HK-2 (cell line): ENCODE data around the gene OR2A42.
"Not testable (repeated sequence)": the region's sequence is repeated elsewhere in the genome, so short reads cannot be mapped to it uniquely, and the experiment has no call there.

ENCODE experiments used
- DNase-seq: peaks from one replicate; pipeline ENCODE4 v3.0.0-alpha.2; 2018; ENCODE audit not compliant: unreplicated experiment

The OR2A42 gene, protein sequence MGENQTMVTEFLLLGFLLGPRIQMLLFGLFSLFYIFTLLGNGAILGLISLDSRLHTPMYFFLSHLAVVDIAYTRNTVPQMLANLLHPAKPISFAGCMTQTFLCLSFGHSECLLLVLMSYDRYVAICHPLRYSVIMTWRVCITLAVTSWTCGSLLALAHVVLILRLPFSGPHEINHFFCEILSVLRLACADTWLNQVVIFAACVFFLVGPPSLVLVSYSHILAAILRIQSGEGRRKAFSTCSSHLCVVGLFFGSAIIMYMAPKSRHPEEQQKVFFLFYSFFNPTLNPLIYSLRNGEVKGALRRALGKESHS

DNA sequence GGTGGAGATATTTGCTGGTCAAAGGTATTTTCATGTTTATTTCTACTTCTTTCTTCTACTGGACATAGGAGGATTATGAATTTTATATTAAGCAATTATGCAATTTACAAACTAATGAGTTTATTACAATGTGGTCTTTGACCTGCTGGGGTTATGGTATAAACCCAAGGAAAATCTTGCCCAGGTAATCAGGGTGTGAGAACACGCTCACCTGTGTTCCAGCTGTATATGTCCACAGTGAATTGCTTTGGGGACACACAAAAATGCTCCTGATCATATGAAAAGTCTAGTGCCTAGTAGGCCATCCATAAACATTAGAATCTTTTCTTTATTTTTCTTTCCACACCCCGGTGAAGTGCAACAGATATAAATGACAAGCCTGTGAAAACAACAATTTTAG, at the start of gene OR2A42:
TSS of gene OR2A42 (minus strand) at position 241 of the 400 bp plus-strand sequence. CDS start 6,762 bp downstream, outside the sequence.
- not testable (repeated sequence) for DNase-seq

DNA sequence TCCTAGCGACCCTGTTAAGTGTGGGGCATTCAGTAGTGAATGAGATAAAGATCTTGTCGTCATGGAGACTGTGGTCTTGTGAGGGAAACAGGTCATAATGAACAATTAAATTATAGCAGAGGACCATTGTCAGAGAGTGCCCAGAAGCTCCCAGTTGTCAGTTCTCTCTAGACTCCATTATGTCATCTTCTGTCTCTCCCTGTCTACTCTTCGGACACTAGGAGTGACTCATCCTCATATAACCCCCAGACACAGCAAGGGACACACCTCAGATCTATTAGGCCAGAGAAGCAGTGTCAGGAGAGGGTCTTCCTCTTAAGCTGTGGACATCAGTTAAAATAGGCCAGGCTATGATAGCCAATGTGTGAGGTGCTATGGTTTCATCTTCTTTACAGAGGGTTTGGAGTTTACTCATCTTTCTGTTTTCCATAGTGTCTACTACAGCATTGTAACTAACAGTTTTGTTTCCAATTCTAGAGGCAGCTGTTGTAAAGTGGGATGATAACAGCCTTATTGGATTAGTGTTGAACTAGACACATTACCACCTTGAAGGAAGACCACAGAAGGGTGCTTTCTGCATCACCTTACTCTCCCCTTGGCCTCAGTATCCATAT, 47.9 kb upstream of the OR2A42 start:
- not testable (repeated sequence) for DNase-seq

DNA sequence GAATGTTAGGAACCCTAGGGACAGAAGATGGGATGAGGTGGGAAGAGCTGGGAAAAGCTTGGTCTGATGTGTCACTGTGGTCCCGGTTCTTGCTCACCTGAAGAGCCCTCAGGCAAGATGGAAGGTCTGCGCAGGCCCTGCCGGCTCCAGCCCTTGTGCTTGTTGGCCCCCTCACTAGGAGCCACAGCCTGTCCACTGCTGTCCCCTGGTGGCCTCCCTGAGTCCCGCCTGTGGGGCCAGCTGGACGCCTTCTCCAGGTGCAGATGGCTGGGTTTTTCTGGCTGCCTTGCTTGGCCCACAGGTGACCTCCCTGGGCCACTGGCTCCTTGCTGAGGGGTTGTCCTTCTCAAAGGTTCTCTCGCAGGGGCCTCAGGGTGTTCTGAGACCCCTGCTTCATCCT, 44.3 kb upstream of the OR2A42 start:
- not testable (repeated sequence) for DNase-seq

DNA sequence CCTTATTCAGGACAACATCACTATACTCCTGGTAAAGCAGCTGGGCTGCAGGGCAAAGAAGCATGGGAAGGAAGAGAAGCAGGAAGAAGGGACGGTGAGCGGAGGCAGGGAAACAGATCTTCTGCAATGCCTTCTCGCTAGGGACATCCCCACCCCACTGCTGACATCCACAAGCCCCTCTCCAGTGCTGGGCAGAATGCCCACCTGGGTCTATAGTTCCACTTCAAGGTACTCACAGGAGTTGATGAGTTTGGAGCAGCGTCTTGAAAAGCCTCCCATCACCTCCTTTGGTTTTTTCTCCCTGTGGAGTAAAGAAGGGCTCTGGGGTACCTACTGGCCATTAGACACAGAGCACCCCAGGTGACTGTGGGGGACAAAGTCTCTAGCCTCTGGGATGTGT, 43.1 kb upstream of the OR2A42 start:
- DNase-seq: not testable (repeated sequence)

DNA sequence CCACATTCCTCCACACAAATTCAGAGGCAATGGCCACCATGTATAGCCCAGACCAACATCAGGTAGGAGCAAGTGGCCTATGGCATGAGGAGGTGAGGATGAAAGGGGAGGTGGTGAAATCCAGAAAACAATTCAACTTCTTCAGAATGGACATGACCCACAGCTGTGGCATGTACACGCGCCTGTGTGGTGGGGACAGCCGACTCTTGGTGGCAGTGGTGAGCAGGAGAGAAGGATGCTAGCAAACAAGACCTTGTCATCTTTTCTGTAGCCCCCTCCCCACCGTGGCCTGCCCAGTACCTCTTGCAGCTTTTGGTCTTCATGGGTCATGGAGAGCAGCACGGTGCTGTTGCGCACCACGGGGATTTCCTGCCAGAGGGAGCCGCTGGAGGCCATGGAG, 42.6 kb upstream of the OR2A42 start:
- not testable (repeated sequence) for DNase-seq

DNA sequence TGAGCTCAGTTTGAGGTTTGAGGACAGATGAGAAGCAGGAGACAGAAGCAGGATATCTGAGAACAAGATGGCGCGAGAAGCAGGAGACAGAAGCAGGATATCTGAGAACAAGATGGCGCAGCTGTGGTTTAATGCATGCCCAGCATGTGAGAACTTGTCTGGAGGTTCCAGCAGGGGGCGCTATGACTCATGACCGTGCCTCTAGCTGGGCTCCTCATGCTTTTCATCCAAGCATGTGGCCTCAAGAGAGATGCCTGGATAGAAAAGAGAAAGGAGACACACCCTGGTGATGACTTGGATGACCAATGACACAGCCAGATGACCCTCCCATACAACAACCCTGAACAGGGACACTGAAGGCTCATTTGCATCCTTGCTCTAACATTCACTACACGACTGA, 40.6 kb upstream of the OR2A42 start:
- DNase-seq: not testable (repeated sequence)

DNA sequence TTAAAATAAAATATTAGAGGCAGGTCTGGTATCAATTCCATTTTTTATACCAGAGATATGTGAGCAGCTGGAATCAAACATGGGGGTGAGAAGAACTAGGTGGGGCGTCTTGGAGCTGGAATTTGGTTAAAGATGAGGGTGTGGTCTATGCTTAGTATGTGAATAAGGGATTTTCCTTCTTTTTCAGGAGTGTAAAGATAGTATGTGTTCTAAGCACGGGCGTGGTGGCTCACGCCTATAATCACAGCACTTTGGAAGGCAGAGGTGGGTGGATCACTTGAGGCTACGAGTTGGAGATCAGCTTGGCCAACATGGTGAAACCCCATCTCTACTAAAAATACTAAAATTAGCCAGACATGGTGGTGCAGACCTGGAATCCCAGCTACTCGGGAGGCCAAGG, 35.9 kb upstream of the OR2A42 start:
- not testable (repeated sequence) for DNase-seq

DNA sequence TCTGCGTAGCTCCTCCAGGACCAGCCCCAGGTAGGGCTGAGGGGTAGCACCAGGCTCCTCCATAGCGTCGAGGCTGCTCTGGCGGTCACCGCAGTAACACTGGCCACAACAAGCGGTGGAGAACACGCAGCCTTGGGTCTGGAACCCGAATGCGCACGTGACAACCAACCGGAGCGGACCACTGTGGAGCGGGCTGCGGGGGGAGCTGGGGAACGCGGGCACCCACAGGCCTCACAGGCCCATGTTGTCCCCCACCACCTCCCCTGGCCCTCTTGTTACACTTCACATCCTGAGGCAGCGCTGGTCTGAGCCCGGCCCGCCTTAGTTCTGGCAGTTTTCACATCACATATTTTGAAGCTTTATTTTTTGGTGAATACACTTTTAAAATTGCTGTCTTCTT, 29.8 kb upstream of the OR2A42 start, which contains the start of gene CTAGE8:
TSS of gene CTAGE8 (minus strand) at position 101 of the 400 bp plus-strand sequence. CDS start at position 63, 38 bp downstream.
- not testable (repeated sequence) for DNase-seq

DNA sequence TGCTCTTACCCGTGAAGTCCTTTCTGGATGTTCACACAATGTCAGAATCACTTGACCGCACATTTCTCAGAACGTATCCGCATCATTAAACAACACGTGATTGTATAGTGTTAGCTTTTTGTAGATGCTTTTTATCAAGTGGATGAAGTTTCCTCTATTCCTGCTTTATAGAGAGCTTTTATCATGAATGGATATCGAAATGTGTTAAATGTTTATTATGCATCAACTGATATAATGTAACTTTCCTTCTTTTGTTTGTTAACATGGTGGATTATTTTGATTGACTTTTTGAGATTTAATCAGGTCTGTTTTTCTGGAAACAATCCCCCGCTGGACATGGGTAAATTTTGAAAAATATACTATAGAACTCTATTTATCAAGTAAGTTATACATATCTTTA, 25.3 kb upstream of the OR2A42 start, which contains the start of gene OR2A7:
TSS of gene OR2A7 (minus strand) at position 101 of the 400 bp plus-strand sequence. CDS start 5,164 bp downstream, outside the sequence.
- DNase-seq: not testable (repeated sequence)

DNA sequence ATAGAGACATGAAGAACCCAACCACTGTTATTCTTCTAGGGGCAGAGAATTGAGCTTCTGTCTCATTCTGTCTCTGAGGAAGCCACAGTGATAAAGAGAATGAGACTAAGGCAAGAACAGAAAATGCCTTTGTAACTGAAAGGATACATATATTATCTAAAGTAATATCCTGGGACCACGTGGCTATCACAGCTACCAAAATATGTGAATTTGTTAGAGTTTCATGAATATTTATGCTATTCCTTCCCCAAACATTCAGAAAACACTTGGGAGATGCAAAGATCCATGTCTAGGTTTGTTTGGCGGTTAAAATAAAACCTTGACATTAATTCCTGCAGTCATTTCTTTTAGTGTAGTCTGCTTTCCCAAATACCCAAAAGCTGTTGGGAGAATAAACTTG, 22.7 kb upstream of the OR2A42 start:
- not testable (repeated sequence) for DNase-seq

DNA sequence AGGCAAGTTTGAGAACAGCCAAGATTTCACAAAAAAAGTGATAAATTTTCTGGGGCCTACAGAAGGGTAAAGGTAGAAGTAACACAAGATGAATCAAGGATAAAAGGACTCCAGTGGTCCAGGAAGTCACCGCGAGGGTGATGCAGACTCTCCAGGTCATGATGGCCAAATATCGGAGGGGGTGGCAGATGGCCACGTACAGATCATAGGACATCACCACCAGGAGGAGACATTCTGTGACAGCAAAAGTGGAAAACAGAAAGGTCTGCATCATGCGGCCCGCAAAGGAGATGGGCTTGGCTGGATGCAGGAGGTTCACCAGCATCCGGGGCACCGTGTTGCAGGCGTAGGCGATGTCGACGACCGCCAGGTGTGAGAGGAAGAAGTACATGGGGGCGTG, 19.7 kb upstream of the OR2A42 start:
- DNase-seq: not testable (repeated sequence)

DNA sequence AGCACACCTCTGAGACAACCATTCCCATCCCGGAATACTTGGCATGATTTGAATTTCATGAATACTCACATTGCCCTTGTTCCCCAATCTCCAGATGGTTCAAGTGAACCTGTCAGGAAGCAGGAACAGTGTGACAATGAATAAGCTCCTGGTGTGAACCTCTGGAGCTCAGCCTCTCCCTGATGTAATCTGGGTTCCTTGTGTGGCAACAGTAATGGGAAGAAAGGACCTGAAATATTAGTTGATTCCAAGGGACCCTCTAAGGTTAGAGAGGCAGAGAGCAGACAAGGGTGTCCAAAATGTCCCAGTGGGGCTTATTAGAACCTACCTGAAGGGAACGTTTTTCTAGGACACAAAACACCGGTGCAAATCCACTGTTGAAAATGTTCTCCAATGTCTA, 16.7 kb upstream of the OR2A42 start:
- DNase-seq: no peak

DNA sequence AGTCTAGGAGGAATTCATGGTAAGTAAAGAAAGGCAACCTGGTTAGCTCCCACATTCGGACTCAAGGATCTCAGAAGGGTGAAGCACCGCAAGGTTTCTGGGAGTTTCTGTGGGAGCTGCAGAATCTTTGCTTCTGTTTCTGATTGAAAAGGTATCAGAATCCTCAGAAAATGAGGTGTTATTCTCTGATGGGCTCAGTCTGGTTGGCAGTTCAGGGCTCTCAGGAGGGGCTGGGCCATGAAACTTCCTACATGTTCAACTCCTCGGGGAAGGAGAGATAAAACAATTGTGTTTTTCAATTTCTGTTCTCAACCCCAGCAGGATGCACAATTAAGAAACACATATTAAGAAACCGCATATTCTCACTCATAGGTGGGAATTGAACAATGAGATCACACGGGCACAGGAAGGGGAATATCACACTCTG, 16.1 kb upstream of the OR2A42 start:
- no peak for DNase-seq

DNA sequence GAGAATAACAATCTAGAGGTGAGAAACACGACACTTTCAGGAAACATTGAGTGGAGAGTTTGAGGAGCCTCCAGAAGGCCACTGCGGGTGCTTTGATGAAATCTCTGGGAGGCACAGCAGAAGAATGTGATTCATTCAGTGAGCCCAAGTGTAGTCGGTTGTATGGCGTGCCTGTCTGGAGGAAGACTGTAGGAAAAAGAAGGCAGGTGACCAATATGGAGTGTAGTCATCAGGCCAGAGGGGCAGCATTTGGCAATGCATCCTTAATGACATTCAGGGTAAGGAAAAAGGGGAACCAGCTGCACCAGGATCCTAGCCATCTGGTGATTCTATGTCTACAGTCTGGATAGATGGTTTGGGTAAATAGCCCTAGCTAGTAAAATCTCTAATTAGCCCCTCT, 12.9 kb upstream of the OR2A42 start:
- not testable (repeated sequence) for DNase-seq

DNA sequence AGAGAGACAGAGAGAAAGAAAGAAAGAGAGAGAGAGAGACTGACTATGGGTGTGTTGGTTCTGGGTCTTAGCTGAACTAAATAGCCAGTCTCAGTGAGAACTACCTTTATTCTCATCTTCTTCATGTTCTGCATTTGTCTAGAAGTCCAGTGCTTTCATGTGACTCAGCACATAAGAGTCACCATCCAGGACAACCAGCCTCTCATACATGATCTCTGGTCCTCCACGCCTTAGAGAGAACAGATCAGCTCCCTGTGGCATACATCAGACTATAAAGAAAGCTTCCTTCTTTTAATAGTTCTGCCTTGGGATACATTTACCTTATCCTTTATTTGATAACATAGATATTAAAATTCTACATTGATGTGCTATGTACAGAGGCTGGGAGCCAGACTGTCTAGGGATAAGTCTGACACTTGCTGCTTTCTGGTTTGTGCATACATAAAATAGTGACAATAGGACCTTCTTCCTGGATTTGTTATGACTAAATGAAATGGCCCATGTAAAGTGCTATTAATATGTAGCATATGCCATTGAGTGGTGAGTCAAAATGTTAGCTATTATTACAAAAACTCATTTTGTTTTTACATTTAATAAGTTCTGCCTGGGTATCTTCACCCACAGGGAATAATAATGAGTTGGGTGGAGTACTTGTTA, 8.4 kb upstream of the OR2A42 start:
- not testable (repeated sequence) for DNase-seq

DNA sequence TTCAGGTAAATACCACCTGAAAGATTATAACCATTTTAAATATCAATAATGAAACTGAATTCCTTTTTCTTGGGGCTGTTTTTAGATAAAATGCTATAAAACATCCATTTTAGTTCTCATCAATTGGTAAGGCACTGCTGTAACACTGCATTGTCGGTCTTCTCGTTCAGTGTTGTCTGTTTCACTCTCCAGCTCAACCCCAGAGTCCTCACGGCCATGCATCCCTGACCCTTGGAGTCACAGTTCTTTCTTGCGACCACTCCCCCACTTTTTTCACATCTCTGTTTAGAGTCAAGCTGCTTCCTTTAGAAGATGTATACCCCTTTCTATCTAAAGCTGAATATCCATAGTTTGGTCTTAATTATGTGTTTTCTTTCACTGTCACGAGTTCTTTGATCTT, 7.6 kb upstream of the OR2A42 start:
- not testable (repeated sequence) for DNase-seq

DNA sequence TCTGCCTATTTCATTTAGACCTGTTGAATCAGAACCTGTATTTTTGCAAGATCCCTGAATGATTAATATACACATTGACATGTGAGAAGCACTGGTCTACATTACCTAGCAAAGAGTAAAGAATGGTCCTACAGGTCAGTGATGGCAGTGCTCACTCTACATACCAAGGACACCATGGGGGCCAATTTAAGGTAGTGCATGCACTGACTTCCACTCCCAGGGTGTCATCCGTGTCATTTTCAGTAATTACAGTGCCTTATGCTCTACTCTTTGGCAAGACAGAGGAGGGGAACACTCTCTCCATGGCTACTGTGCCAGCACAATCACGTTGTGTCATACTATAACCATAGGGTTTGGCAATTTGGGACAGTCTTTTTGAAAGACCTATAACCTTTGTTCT, 6.0 kb upstream of the OR2A42 start:
- not testable (repeated sequence) for DNase-seq

DNA sequence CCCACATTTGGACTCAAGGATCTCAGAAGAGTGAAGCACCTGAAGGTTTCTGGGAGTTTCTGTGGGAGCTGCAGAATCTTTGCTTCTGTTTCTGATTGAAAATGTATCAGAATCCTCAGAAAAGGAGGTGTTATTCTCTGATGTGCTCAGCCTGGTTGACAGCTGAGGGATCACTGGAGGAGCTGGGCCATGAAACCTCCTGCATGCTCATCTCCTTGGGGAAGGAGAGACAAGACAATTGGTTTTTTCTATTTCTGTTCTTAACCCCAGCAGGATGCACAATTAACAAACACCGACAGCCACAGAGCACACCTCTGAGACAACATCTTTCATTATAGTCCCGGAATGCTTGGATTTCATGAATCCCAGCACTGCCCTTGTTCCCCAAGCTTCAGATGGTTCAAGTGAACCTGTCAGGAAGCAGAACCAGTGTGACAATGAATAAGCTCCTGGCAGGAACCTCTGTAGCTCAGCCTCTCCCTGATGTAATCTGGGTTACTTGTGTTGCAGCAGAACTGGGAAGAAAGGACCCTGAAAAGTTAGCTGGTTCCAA, 799 bp downstream of the OR2A42 start:
- DNase-seq: not testable (repeated sequence)

DNA sequence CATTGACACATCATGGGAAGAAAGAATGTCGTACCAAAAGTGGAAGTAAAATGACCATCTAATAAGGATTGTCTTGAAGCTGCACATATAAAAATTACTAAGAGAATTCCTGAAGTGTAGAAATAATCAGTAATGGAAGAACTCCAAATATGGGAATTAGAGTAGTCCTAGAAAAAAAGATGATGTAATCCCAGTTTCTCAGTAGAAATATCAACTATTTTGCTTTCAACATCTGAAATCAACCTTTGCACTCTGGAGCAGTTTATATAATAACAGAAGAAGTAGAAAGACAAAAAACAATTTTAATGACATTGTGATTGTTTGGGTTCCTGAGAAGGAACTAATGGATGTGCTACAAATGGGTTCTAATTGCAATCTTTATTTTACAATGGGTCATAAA, 6.4 kb downstream of the OR2A42 start:
- not testable (repeated sequence) for DNase-seq

DNA sequence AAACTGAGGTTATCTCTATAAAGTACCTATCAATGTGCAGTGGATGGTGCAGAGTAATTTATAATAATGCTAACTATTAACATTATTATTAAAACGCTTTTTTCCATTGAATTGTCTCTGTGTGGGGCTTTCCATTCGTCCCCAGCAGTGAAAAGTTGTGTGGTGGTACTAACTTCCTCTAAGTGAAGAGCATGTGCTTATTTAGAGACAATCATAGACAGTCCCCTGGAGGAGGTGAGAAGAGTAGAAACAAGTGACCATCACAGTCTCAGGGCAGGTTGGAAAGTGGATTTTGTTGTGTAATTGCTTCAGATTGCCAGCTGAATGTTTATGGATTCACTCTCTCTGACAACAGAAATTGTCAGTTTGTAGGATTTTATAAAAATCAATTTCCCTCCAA, 8.4 kb downstream of the OR2A42 start:
- DNase-seq: not testable (repeated sequence)

DNA sequence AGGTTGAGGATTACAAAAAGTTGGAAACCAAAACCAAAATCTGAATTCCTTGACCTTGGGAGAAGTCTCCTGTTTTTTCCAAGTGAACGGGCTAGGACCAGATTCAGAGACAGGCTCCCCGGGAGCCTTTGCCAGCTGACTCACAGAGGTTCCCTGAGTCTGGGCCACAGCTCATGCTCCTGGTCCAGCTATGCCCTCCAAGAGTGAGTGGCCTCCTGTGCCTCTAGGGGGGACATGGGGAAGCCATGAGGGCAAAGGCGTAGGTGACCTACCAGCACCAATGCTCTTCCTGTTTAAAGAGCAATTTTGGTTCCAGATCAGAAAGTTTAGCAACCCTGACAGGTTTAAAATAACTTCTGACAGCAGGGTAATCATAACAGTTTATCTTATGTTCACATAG, 10.6 kb downstream of the OR2A42 start:
- DNase-seq: not testable (repeated sequence)

DNA sequence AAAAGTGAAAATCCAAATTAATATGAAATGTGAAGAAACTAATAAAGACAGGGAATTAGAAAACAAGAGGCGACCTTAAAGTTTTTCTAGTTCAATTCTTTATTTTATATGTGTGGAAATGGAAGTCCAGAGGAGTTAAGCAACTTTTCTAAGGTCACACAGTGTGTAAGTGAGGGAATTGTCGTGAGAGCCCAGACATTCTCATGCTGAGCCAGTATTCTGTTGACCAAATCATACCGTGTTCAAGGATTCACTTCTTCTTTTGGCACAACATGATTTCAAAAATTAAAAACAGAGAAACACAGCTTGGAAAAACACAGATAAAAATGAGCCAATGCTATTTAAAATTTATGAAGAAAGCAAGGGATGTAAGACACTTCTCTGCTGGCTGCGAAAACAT, 12.5 kb downstream of the OR2A42 start:
- DNase-seq: not testable (repeated sequence)
